GM15510 (cell line): ENCODE results near the gene PPFIBP1.

ENCODE experiments used
- POLR2A ChIP-seq: IDR thresholded peaks from 3 replicates; pipeline ENCODE4 v1.6.1; 2011; ENCODE audit warnings: borderline replicate concordance; ENCODE audit not compliant: insufficient read length; ENCODE audit errors: extremely low read depth

Gene PPFIBP1

GRCh38 chr12:27524839-27525753 is 1.1 kb downstream of the PPFIBP1 start:
- no peak for TF ChIP-seq POLR2A

GRCh38 chr12:27527512-27527911 is 3.5 kb downstream of the PPFIBP1 start:
- TF ChIP-seq POLR2A, result no peak

- no peak for TF ChIP-seq POLR2A
These were observed 4.8 kb downstream of the PPFIBP1 start for GRCh38 chr12:27528788-27529187.

- TF ChIP-seq POLR2A, result no peak
These were observed 6.3 kb downstream of the PPFIBP1 start for GRCh38 chr12:27530157-27530922.

- TF ChIP-seq POLR2A, result no peak
These were observed 7.9 kb downstream of the PPFIBP1 start for GRCh38 chr12:27531896-27532295.

- no peak for TF ChIP-seq POLR2A
These were observed 10.2 kb downstream of the PPFIBP1 start for GRCh38 chr12:27534060-27534764.

GRCh38 chr12:27534765-27535161 is 10.8 kb downstream of the PPFIBP1 start:
- TF ChIP-seq POLR2A, result no peak

- TF ChIP-seq POLR2A, result no peak
These were observed 11.3 kb downstream of the PPFIBP1 start for GRCh38 chr12:27535318-27535717.

GRCh38 chr12:27537855-27538675 is 14.1 kb downstream of the PPFIBP1 start:
- TF ChIP-seq POLR2A, result no peak

- no peak for TF ChIP-seq POLR2A
These were observed 15.2 kb downstream of the PPFIBP1 start for GRCh38 chr12:27539191-27539631.

- no peak for TF ChIP-seq POLR2A
These were observed 17.2 kb downstream of the PPFIBP1 start for GRCh38 chr12:27541031-27541719.

- TF ChIP-seq POLR2A, result no peak
These were observed 18.6 kb downstream of the PPFIBP1 start for GRCh38 chr12:27542628-27543027.

GRCh38 chr12:27545665-27546064 is 21.7 kb downstream of the PPFIBP1 start:
- TF ChIP-seq POLR2A, result no peak
